HG03280 (cell line): ENCODE data around the gene SIL1.

Source experiments
- ATAC-seq: cut with Tn5 transposase; IDR thresholded peaks from one replicate; pipeline ENCODE4 v1.9.1; 2021; ENCODE audit warnings: mild to moderate bottlenecking, moderate library complexity; ENCODE audit not compliant: unreplicated experiment

SIL1 gene

GRCh38 chr5:138963763-138964371 lies 234.3 kb downstream of the SIL1 start:
- ATAC-seq: no peak

- no peak for ATAC-seq
These were observed 235.4 kb downstream of the SIL1 start for GRCh38 chr5:138962614-138963370.

GRCh38 chr5:138961729-138962128 lies 236.4 kb downstream of the SIL1 start:
- no peak for ATAC-seq

GRCh38 chr5:138961221-138961620 lies 236.9 kb downstream of the SIL1 start:
- no peak for ATAC-seq

- no peak for ATAC-seq
These were observed 237.9 kb downstream of the SIL1 start for GRCh38 chr5:138960145-138960692.

GRCh38 chr5:138956801-138957200 lies 241.4 kb downstream of the SIL1 start:
- ATAC-seq: no peak

- no peak for ATAC-seq
These were observed 242.4 kb downstream of the SIL1 start for GRCh38 chr5:138955671-138956295.

GRCh38 chr5:138955013-138955660 lies 243.0 kb downstream of the SIL1 start:
- no peak for ATAC-seq

GRCh38 chr5:138954257-138955012 lies 243.7 kb downstream of the SIL1 start:
- ATAC-seq: no peak

GRCh38 chr5:138953387-138954256 lies 244.5 kb downstream of the SIL1 start:
- ATAC-seq: no peak

- ATAC-seq: no peak
These were observed 245.2 kb downstream of the SIL1 start for GRCh38 chr5:138952962-138953361.

GRCh38 chr5:138951986-138952735 lies 246.0 kb downstream of the SIL1 start:
- no peak for ATAC-seq

GRCh38 chr5:138951091-138951985 lies 246.8 kb downstream of the SIL1 start:
- no peak for ATAC-seq

- ATAC-seq: no peak
These were observed 247.6 kb downstream of the SIL1 start for GRCh38 chr5:138950421-138951031.

- no peak for ATAC-seq
These were observed 248.2 kb downstream of the SIL1 start for GRCh38 chr5:138949988-138950387.

GRCh38 chr5:138949223-138949574 lies 249.0 kb downstream of the SIL1 start:
- ATAC-seq: no peak

GRCh38 chr5:138948471-138949222 lies 249.5 kb downstream of the SIL1 start:
- no peak for ATAC-seq
